Activated CD4-positive, alpha-beta T cell treated with anti-CD3 and anti-CD28 coated beads for 24 hours (primary cell): ENCODE data around the gene CERT1.

Source experiments
- DNase-seq, 2 donors: peaks; one replicate each; pipeline ENCODE4 v3.0.0-alpha.2; 2020; ENCODE audit warnings: low read depth in 2 of 2

The CERT1 gene

DNA sequence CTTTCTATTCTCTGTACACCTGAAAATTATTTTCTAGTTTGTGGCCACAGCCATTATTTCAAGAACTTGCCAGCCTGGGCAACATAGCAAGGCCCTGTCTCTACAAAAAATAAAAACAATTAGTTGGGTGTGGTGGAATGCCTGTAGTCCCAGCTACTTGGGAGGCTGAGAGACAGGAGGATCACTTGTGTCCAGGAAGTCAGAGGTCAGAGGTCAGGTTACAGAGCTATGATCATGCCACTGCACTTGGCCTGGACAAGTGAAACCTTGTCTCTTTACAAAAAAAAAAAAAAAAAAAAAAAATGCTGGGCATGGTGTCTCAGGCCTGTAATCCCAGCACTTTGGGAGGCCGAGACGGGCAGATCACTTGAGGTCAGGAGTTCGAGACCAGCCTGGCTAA is 116.2 kb downstream of the CERT1 start:
- DNase-seq: no peak

- DNase-seq: no peak
Measured at GRCh38 chr5:75389430-75389829, 122.0 kb downstream of the CERT1 start.

GRCh38 chr5:75387806-75388205 is 123.6 kb downstream of the CERT1 start:
- DNase-seq: no peak

- no peak for DNase-seq
Measured at GRCh38 chr5:75384218-75384617, 127.2 kb downstream of the CERT1 start.

DNA sequence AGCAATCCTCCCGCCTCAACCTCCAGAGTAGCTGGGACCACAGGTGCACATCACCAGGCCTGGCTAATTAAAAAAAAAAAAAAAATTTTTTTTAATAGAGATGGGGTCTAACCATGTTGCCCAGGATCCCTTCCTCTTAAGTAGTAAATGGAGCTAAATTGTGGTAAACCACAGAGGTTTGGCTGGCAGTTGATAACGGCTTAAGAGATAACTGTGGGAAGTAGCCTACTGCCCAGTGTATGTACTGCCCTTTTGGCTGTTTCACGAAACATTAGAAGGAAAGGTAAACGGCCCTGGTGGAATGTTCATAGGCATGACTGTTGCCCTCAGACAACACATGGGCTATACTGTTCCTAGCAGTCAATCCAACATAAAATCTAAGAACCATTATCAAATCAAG is 130.0 kb downstream of the CERT1 start:
- no peak for DNase-seq

GRCh38 chr5:75380099-75380498 is 131.3 kb downstream of the CERT1 start:
- no peak for DNase-seq

- no peak for DNase-seq
Measured at GRCh38 chr5:75375414-75375813, 136.0 kb downstream of the CERT1 start.

DNA sequence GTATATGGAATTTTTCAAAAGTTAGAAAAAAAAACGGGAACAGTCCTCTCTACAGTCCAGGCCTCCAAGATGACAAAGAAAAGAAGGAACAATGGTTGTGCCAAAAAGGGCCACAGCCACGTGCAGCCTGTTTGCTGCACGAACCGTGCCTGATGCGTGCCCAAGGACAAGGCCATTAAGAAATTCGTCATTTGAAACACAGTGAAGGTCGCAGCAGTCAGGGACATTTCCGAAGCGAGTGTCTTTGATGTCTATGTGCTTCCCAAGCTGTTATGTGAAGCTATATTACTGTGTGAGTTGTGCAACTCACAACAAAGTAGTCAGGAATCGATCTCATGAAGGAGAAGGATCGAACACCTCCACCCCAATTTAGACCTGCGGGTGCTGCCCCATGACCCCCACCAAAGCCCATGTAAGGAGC is 137.0 kb downstream of the CERT1 start:
- no peak for DNase-seq

DNA sequence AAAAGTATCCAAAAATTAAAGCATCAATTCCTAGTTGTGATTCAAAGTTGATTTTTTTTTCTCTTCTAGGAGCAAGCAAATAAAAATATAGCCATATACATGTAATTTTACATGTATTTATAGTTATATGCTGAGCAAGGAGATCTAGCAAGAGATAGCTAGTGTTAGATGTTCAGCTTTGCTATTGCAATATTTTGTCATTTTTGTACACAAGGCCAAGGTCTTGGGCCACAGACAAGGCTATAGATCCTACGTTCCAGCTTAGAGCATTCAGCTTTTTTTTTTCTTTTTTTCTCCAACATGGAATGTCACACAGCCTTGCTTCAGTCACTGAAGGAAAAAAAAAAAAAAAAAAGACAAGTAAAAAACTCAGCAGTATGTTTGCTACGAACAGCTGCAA is 137.6 kb downstream of the CERT1 start:
- no peak for DNase-seq

DNA sequence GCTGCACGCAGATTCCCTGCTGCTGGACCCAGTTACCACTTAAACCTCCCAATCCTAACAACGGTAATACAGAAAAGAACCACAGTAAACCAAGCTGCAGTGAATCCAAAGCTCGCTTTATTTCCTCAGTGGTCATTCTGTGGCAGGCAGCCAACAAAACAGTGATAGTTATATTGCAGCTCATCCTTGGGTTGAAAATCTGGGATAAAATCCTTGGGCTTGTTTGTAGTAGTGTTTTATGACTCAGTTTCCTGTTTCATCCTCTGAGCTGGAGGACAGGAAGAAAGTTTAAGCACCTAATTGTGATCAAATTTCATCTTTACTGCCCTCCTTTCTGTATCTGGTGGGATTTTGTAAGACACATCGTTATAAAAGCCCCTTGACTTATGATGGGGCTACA is 143.0 kb downstream of the CERT1 start:
- DNase-seq: no peak

- DNase-seq: no peak
Measured at GRCh38 chr5:75367401-75367800, 144.0 kb downstream of the CERT1 start.

DNA sequence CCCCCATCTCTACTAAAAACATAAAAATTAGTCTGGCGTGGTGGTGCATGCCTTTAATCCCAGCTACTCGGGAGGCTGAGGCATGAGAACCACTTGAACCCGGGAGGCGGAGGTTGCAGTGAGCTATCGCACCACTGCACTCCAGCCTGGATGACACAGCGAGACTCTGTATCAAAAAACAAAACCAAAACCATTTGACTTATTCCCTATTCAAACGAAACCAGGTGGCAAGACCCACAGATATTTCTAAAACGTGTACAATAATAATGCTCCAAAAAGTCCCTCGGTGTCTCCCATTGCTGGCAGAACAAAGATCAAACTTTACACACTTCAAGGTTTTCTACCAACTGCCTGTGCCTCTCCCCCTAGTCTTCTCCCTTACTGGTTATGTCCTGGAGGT is 144.6 kb downstream of the CERT1 start:
- no peak for DNase-seq

DNA sequence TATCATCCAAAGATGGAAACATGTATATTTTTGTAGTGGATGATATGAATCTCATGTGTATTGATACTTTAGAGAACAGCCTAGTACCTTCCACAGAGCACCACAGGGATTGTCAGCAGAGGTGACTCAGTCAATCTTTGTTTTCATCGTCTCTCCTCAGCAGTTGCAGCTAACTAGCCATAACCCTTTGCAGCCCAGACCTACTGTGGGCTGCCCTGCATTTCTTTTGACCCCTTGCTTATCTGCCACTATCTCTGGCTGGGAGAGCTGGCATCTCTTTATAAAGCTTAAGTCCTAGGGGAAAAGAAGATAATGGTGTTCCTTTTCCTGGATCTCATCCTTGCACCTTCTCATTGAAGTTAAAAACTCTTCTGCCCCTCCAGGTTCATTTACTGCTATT is 145.7 kb downstream of the CERT1 start:
- no peak for DNase-seq

DNA sequence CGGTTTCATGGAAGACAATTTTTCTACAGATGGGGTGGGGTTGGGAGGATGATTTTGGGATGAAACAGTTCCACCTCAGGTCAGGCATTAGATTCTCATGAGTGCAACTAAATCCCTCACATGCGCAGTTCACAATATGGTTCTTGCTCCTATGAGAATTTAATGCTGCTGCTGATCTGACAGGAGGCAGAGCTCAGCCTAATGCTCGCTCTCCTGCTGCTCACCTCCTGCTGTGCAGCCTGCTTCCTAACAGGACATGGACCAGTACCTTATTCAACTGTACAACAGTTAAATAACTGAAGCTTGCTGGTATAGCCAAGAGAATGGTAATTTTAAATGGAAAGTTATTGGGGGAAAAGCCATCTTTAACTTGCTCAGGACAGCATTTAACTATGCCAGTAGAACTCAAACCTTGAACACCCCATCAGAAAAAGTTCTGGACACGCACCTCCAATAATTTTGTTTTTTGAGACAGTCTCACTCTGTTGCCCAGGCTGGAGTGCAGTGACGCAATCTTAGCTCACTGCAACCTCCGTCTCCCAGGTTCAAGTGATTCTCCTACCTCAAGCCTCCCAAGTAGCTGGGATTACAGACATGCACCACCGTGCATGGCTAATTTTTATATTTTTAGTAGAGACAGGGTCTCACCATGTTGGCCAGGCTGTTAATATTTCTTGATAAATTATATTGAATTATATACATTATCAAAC is 146.7 kb downstream of the CERT1 start:
- no peak for DNase-seq

GRCh38 chr5:75363726-75364495 is 147.5 kb downstream of the CERT1 start:
- DNase-seq: no peak

DNA sequence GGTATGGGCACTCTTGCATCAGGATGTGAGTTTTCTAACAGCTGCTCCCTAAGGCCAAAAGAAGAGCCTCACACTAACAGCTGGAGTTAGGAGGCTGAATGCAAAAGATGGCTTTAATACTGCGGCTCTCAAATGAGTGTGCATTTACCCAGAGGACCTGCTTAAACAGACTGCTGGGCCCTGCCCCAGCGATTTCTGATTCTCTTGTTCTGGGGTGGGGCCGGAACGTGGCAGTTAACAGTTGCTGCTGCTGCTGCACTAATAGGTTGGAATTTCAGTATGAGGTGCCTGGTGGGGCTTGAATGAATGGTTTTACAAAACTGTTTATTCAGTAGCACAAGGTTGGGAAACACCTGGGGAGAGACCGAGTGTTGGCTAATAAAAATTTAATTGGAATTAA is 148.3 kb downstream of the CERT1 start:
- DNase-seq: no peak

- DNase-seq: no peak
Measured at GRCh38 chr5:75362474-75362975, 148.9 kb downstream of the CERT1 start.

GRCh38 chr5:75361310-75361709 is 150.1 kb downstream of the CERT1 start:
- DNase-seq: no peak

GRCh38 chr5:75358117-75358516 is 153.3 kb downstream of the CERT1 start:
- no peak for DNase-seq

- DNase-seq: no peak
Measured at GRCh38 chr5:75356719-75357118, 154.7 kb downstream of the CERT1 start.

DNA sequence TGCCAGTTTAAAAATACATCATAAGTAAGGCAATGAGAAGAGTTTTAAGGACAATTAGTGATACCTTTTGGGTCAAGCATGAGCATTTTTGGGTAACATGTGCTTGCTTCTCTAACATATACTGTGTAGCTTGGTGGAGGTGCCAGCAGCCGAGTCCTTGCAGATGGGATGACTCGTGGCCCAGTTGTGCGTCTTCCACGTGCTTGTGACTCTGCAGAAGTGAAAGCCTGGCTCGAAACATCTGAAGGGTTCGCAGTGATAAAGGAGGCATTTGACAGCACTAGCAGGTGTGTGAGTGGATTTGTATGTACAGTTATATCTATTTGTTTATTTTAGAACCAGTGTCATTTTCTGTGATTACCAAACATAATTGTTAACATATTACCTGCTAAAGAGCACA is 156.2 kb downstream of the CERT1 start:
- DNase-seq: no peak

- DNase-seq: no peak
Measured at GRCh38 chr5:75351139-75351926, 160.1 kb downstream of the CERT1 start.
